GM12878 (cell line): ENCODE data around the gene KAZN. TPM values are rescaled to one million over a fixed set of nuclear protein-coding genes. Genes with fewer than 3 reads are reported as not detected.

Experiments used
- ATAC-seq: fragments of 200-7000 bp; cut with Tn5 transposase; 3 replicates; pipeline ENCODE4 v1.9.1; 2020; ENCODE audit warnings: mild to moderate bottlenecking, moderate library complexity
- BruUV-seq: library from RNA; stranded (reverse); fragments of 400-500 nt; replicated peaks from 2 replicates; lab custom pipeline; 2021; lab: Mats Ljungman, UMichigan
- CTCF ChIA-PET: fragments of 300-600 bp; sonication (Branson Sonifier 250); formaldehyde crosslinking; extraction: SDS; loops from one replicate; lab custom pipeline; 2021; ENCODE audit warnings: inconsistent platforms; lab: Yijun Ruan, JAX
- POLR2A ChIA-PET: fragments of 350-600 bp; formaldehyde crosslinking; extraction: SDS; loops from one replicate; lab custom pipeline; 2021; ENCODE audit warnings: inconsistent platforms; lab: Charles Lee
- RAD21 ChIA-PET: fragments of 300-600 bp; sonication (Branson Sonifier 250); formaldehyde crosslinking; loops from one replicate; lab custom pipeline; 2023; ENCODE audit warnings: antibody characterized with exemption; ENCODE audit not compliant: unreplicated experiment; lab: Charles Lee
- SMC1A ChIA-PET: fragments of 300-600 bp; sonication (Branson Sonifier 250); formaldehyde crosslinking; loops from one replicate; lab custom pipeline; 2023; ENCODE audit not compliant: unreplicated experiment, uncharacterized antibody; lab: Charles Lee
- DNase-seq: peaks from one replicate; pipeline ENCODE4 v3.0.0-alpha.2; 2011; ENCODE audit warnings: low read depth, low spot score
- FAIRE-seq: peaks from 3 replicates; lab custom pipeline; 2011; peaks lifted over from hg19 to GRCh38; lab: Jason Lieb, UNC
- H2AFZ ChIP-seq: 2 replicates; pipeline ENCODE4 v1.6.0; 2011; ENCODE audit warnings: low read depth, low read length, control low read depth; ENCODE audit not compliant: control insufficient read depth
- H3K27ac ChIP-seq: 2 replicates; pipeline ENCODE4 v1.5.1; 2011; ENCODE audit warnings: control low read depth; ENCODE audit not compliant: control insufficient read depth, insufficient read depth
- H3K27me3 ChIP-seq, 2 experiments: replicated peaks in 1 of 2; 2 replicates each; pipeline versions ENCODE4 v1.6.0 to v1.6.1; 2011; ENCODE audit warnings: low read length in 1 of 2; ENCODE audit not compliant: control insufficient read depth in 2 of 2, insufficient read depth in 2 of 2
- H3K36me3 ChIP-seq, 2 experiments: 2 replicates each; pipeline ENCODE4 v1.5.1; 2011; ENCODE audit warnings: low read length in 1 of 2; ENCODE audit not compliant: control insufficient read depth in 2 of 2, insufficient read depth in 2 of 2
- H3K4me1 ChIP-seq: 2 replicates; pipeline ENCODE4 v1.6.1; 2011; ENCODE audit warnings: mild to moderate bottlenecking, low read length, moderate library complexity, mixed read lengths; ENCODE audit not compliant: control insufficient read depth, insufficient read depth
- H3K4me2 ChIP-seq: 2 replicates; pipeline ENCODE4 v1.6.0; 2011; ENCODE audit warnings: control low read depth; ENCODE audit not compliant: control insufficient read depth, insufficient read depth
- H3K4me3 ChIP-seq: fragments of 200-600 bp; sonication (generic); 2 replicates; pipeline ENCODE4 v1.5.1; 2016
- H3K79me2 ChIP-seq: 2 replicates; pipeline ENCODE4 v1.6.0; 2011; ENCODE audit warnings: low read length; ENCODE audit not compliant: control insufficient read depth, insufficient read depth
- H3K9ac ChIP-seq: 2 replicates; pipeline ENCODE4 v1.8.0; 2011; ENCODE audit warnings: low read length, control low read depth, mixed read lengths; ENCODE audit not compliant: control insufficient read depth, insufficient read depth
- H3K9me3 ChIP-seq: replicated peaks from 3 replicates; pipeline ENCODE4 v1.5.1; 2011; ENCODE audit warnings: mild to moderate bottlenecking, low read length; ENCODE audit not compliant: control insufficient read depth, insufficient read depth
- H4K20me1 ChIP-seq: 2 replicates; pipeline ENCODE4 v1.6.0; 2011; ENCODE audit not compliant: control insufficient read depth, insufficient read depth
- ASH2L ChIP-seq: fragments of 300-600, 200-600 bp; sonication (generic); IDR thresholded peaks from 2 replicates; pipeline ENCODE4 v1.6.1; 2017; ENCODE audit warnings: low read depth, mild to moderate bottlenecking, borderline replicate concordance
- CBX5 ChIP-seq: sonication (generic); IDR thresholded peaks from 2 replicates; pipeline ENCODE4 v1.6.1; 2016; ENCODE audit warnings: low read depth, moderate library complexity, mild to moderate bottlenecking, inconsistent platforms
- CEBPB ChIP-seq, 2 experiments: fragments of 150-350 bp in 1 of 2; IDR thresholded peaks; 2 replicates each; pipeline ENCODE4 v1.6.1; 2012 to 2014; ENCODE audit warnings: low read depth in 2 of 2, low read length in 2 of 2, borderline replicate concordance in 1 of 2, inconsistent platforms in 1 of 2
- GABPA ChIP-seq: IDR thresholded peaks from 2 replicates; pipeline ENCODE4 v1.6.1; 2014; ENCODE audit warnings: antibody characterized with exemption, low read depth, mild to moderate bottlenecking, inconsistent platforms
- MAX ChIP-seq: IDR thresholded peaks from 2 replicates; pipeline ENCODE4 v1.6.1; 2012; ENCODE audit warnings: low read depth, low read length, improper control_type of control experiment
- NBN ChIP-seq: fragments of 450-650 bp; IDR thresholded peaks from 2 replicates; pipeline ENCODE4 v1.6.1; 2016
- NR2C2 ChIP-seq: IDR thresholded peaks from 2 replicates; pipeline ENCODE4 v1.6.1; 2011; ENCODE audit warnings: borderline replicate concordance, low read depth; ENCODE audit not compliant: control insufficient read depth, insufficient read length
- SIX5 ChIP-seq: IDR thresholded peaks from 2 replicates; pipeline ENCODE4 v1.6.1; 2011; ENCODE audit warnings: mild to moderate bottlenecking, low read depth, low read length, moderate library complexity; ENCODE audit not compliant: severe bottlenecking
- ZNF384 ChIP-seq: IDR thresholded peaks from 2 replicates; pipeline ENCODE4 v1.6.1; 2012; ENCODE audit warnings: low read depth, mild to moderate bottlenecking, low read length, improper control_type of control experiment, borderline replicate concordance
- WGBS: methylation state at CpG from one replicate; pipeline ENCODE4 v1.1.6; 2016; ENCODE audit warnings: low lambda C conversion rate; ENCODE audit not compliant: insufficient replicate concordance, insufficient coverage; ENCODE audit errors: missing lambda C conversion rate; 5-methylcytosine and 5-hydroxymethylcytosine counted together
- in situ Hi-C: fragments of 300-500 bp; cut with MboI; formaldehyde crosslinking; loops from 9 replicates; pipeline ENCODE4 v1.14.3; 2018; ENCODE audit warnings: mixed read lengths
- intact Hi-C: fragments of 100-400 bp; cut with micrococcal nuclease; formaldehyde crosslinking; loops from one replicate; pipeline ENCODE4 v1.14.2; 2022; ENCODE audit not compliant: unreplicated experiment
- polyA plus RNA-seq, 11 experiments: library from polyadenylated mRNA; depleted of rRNA in 4 of 11; unstranded in 6 of 11; stranded (reverse) in 5 of 11; fragments of >200 nt; fragmentation: Nextera tagmentation in 4 of 11; fragmentation: Illumina TruSeq in 1 of 11; extraction: Ambion mirVana in 4 of 11; extraction: Trizol in 1 of 11; gene quantifications; 1 replicate in 1 of 11; 2 replicates in 10 of 11; pipeline versions ENCODE4 v1.2.1 to v1.2.3, GENCODE V29; 2011 to 2016; ENCODE audit warnings: inconsistent platforms in 2 of 11, missing spikeins in 2 of 11, low read depth in 1 of 11
- total RNA-seq, 4 experiments: library from RNA; depleted of rRNA in 3 of 4; stranded (reverse); fragments of >200 nt in 3 of 4; fragmentation: Illumina TruSeq in 1 of 4; extraction: Trizol in 1 of 4; gene quantifications; 2 replicates each; pipeline versions ENCODE4 v1.2.1 to v1.2.3, GENCODE V29; 2013 to 2021
- TF ChIP-seq, protein P1 (sequence below): fragments of 450-650 bp; IDR thresholded peaks from 2 replicates; pipeline ENCODE4 v1.6.1; 2016; ENCODE audit warnings: mild to moderate bottlenecking, moderate library complexity, borderline replicate concordance
- TF ChIP-seq, protein P2 (sequence below): fragments of 450-650 bp; IDR thresholded peaks from 2 replicates; pipeline ENCODE4 v1.6.1; 2017; ENCODE audit warnings: antibody characterized with exemption, mild to moderate bottlenecking, moderate library complexity
- TF ChIP-seq, protein P3 (sequence below): fragments of 450-650 bp; IDR thresholded peaks from 2 replicates; pipeline ENCODE4 v1.6.1; 2014; ENCODE audit warnings: mild to moderate bottlenecking
- TF ChIP-seq, protein P4 (sequence below): fragments of 450-650 bp; IDR thresholded peaks from 2 replicates; pipeline ENCODE4 v1.6.1; 2017; ENCODE audit warnings: mild to moderate bottlenecking

KAZN gene
- total and polyA plus RNA-seq, 10 of the 15 experiments (the other 5 are each of a cell fraction or from before 2014, with no cell fraction given): 0.72 to 4.0 (median 1.2) TPM

- CTCF ChIA-PET: interaction anchor here (0.7 to 0.9 kb wide), 2 partner anchors 22 to 314 kb away, joined by 3 read pairs; no protein-coding TSS in a partner anchor
- DNase-seq (peak; percentile 24), ATAC-seq (peak; percentile 88), FAIRE-seq (no peak)
- intact Hi-C loops: loop anchor here (10.0 kb wide), 2 partner anchors 184 to 316 kb away; no protein-coding TSS in a partner anchor
- Histone ChIP-seq H3K4me2 (no peak overlapping the region), H3K36me3 (no peaks in the 10 kb centered on the region), H3K27ac (no peak overlapping the region), H2AFZ (no peak overlapping the region), H3K4me1 (no peaks in the 10 kb centered on the region), H3K79me2 (no peaks in the 10 kb centered on the region), H3K4me3 (no peak overlapping the region), H3K9me3 (no peaks in the 10 kb centered on the region), H3K27me3 (peaks cover 2 to 15% of the 10 kb centered on the region in 2 experiments; a peak in 3 of 4 replicates), H4K20me1 (no peaks in the 10 kb centered on the region), H3K9ac (no peak overlapping the region)
- WGBS: 2% methylated on average over 7 of the region's 7 CpGs
- in situ Hi-C loops: no loop called here
- BruUV-seq: no TSS peak
- RAD21 ChIA-PET: no interaction called here
- POLR2A ChIA-PET: interaction anchor here (0.6 kb wide), 1 partner anchor 76 kb away, joined by 3 read pairs; no protein-coding TSS in a partner anchor
- SMC1A ChIA-PET: no interaction called here
- TF ChIP-seq GABPA (no peak), NBN (0 out of 2 replicates have a peak, but pooled peaks have one; percentile 48), MAX (no peak), CBX5 (no peak), NR2C2 (no peak), ASH2L (no peak), SIX5 (no peak), CEBPB (IDR thresholded peaks at IDR 0.05; ENCODE audit: borderline replicate concordance in 1 of 2, low read depth in 2 of 2, low read length in 2 of 2) (no peak), ZNF384 (no peak)
- TF ChIP-seq, protein P1, sequence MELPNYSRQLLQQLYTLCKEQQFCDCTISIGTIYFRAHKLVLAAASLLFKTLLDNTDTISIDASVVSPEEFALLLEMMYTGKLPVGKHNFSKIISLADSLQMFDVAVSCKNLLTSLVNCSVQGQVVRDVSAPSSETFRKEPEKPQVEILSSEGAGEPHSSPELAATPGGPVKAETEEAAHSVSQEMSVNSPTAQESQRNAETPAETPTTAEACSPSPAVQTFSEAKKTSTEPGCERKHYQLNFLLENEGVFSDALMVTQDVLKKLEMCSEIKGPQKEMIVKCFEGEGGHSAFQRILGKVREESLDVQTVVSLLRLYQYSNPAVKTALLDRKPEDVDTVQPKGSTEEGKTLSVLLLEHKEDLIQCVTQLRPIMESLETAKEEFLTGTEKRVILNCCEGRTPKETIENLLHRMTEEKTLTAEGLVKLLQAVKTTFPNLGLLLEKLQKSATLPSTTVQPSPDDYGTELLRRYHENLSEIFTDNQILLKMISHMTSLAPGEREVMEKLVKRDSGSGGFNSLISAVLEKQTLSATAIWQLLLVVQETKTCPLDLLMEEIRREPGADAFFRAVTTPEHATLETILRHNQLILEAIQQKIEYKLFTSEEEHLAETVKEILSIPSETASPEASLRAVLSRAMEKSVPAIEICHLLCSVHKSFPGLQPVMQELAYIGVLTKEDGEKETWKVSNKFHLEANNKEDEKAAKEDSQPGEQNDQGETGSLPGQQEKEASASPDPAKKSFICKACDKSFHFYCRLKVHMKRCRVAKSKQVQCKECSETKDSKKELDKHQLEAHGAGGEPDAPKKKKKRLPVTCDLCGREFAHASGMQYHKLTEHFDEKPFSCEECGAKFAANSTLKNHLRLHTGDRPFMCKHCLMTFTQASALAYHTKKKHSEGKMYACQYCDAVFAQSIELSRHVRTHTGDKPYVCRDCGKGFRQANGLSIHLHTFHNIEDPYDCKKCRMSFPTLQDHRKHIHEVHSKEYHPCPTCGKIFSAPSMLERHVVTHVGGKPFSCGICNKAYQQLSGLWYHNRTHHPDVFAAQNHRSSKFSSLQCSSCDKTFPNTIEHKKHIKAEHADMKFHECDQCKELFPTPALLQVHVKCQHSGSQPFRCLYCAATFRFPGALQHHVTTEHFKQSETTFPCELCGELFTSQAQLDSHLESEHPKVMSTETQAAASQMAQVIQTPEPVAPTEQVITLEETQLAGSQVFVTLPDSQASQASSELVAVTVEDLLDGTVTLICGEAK: no peak
- TF ChIP-seq, protein P2, sequence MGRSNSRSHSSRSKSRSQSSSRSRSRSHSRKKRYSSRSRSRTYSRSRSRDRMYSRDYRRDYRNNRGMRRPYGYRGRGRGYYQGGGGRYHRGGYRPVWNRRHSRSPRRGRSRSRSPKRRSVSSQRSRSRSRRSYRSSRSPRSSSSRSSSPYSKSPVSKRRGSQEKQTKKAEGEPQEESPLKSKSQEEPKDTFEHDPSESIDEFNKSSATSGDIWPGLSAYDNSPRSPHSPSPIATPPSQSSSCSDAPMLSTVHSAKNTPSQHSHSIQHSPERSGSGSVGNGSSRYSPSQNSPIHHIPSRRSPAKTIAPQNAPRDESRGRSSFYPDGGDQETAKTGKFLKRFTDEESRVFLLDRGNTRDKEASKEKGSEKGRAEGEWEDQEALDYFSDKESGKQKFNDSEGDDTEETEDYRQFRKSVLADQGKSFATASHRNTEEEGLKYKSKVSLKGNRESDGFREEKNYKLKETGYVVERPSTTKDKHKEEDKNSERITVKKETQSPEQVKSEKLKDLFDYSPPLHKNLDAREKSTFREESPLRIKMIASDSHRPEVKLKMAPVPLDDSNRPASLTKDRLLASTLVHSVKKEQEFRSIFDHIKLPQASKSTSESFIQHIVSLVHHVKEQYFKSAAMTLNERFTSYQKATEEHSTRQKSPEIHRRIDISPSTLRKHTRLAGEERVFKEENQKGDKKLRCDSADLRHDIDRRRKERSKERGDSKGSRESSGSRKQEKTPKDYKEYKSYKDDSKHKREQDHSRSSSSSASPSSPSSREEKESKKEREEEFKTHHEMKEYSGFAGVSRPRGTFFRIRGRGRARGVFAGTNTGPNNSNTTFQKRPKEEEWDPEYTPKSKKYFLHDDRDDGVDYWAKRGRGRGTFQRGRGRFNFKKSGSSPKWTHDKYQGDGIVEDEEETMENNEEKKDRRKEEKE: no peak
- TF ChIP-seq, protein P3, sequence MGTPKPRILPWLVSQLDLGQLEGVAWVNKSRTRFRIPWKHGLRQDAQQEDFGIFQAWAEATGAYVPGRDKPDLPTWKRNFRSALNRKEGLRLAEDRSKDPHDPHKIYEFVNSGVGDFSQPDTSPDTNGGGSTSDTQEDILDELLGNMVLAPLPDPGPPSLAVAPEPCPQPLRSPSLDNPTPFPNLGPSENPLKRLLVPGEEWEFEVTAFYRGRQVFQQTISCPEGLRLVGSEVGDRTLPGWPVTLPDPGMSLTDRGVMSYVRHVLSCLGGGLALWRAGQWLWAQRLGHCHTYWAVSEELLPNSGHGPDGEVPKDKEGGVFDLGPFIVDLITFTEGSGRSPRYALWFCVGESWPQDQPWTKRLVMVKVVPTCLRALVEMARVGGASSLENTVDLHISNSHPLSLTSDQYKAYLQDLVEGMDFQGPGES: no peak
- TF ChIP-seq, protein P4, sequence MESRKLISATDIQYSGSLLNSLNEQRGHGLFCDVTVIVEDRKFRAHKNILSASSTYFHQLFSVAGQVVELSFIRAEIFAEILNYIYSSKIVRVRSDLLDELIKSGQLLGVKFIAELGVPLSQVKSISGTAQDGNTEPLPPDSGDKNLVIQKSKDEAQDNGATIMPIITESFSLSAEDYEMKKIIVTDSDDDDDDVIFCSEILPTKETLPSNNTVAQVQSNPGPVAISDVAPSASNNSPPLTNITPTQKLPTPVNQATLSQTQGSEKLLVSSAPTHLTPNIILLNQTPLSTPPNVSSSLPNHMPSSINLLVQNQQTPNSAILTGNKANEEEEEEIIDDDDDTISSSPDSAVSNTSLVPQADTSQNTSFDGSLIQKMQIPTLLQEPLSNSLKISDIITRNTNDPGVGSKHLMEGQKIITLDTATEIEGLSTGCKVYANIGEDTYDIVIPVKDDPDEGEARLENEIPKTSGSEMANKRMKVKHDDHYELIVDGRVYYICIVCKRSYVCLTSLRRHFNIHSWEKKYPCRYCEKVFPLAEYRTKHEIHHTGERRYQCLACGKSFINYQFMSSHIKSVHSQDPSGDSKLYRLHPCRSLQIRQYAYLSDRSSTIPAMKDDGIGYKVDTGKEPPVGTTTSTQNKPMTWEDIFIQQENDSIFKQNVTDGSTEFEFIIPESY: no peak
Observed at GRCh38 chr1:14921057-14921456, 322.6 kb downstream of the KAZN start.
